Fibroblast of lung (primary cell): Measurements from ENCODE around the gene NPC2.

Source experiments
- CTCF ChIP-seq, 2 donors: IDR thresholded peaks in 1 of 2; conservative IDR thresholded peaks in 1 of 2; 1 replicate in 1 of 2; 2 replicates in 1 of 2; pipeline ENCODE4 v1.5.1; 2011 to 2012; ENCODE audit warnings: low read length in 2 of 2, control low read depth in 1 of 2, inconsistent platforms in 1 of 2, low read depth in 1 of 2, mild to moderate bottlenecking in 1 of 2
- EZH2 ChIP-seq: IDR thresholded peaks from 2 replicates; pipeline ENCODE4 v1.5.1; 2012; ENCODE audit warnings: low read length, control low read depth, mild to moderate bottlenecking; ENCODE audit errors: missing control alignments

GRCh38 chr14:74533576-74533975, 40.5 kb upstream of the NPC2 start:
- TF ChIP-seq CTCF (conservative IDR thresholded peaks at IDR 0.05 in 1 of 2, IDR thresholded peaks at IDR 0.05 in 1 of 2; ENCODE audit: low read depth in 1 of 2, low read length in 2 of 2) (no peak), EZH2 (no peak)
